A549 (cell line): ENCODE data around the gene NFE2L2. TPM values are rescaled to one million over a fixed set of nuclear protein-coding genes. Genes with fewer than 3 reads are reported as not detected.

Experiments used
- ATAC-seq, 2 experiments: fragments of 200-7000 bp in 1 of 2; fragments of >200 bp in 1 of 2; cut with Nextera tagmentation in 1 of 2; cut with Tn5 transposase in 1 of 2; 3 replicates each; pipeline versions ENCODE4 v1.8.0 to v1.9.1; 2018 to 2020; ENCODE audit warnings: mild to moderate bottlenecking in 1 of 2, moderate library complexity in 1 of 2
- CTCF ChIA-PET: fragments of 300-600 bp; sonication (Branson Sonifier 250); formaldehyde crosslinking; extraction: SDS; loops from one replicate; lab custom pipeline; 2021; ENCODE audit warnings: antibody characterized with exemption, inconsistent platforms; lab: Yijun Ruan, JAX
- POLR2A ChIA-PET: fragments of 350-600 bp; formaldehyde crosslinking; extraction: SDS; loops from one replicate; lab custom pipeline; 2021; ENCODE audit warnings: antibody characterized with exemption, inconsistent platforms; lab: Yijun Ruan, JAX
- DNase-seq, 2 experiments: peaks; one replicate each; pipeline versions ENCODE4 v3.0.0 to v3.0.0-alpha.2; 2011 to 2016; ENCODE audit warnings: low read depth in 1 of 2, low spot score in 1 of 2
- FAIRE-seq: peaks from 2 replicates; lab custom pipeline; 2011; peaks lifted over from hg19 to GRCh38; lab: Jason Lieb, UNC
- H3K27ac ChIP-seq, 2 experiments: fragments of >200 bp; sonication (Bioruptor Twin); formaldehyde crosslinking; 3 replicates each; pipeline ENCODE4 v1.5.1; 2016 to 2017
- H3K4me1 ChIP-seq: fragments of >200 bp; sonication (Bioruptor Twin); formaldehyde crosslinking; 3 replicates; pipeline ENCODE4 v1.6.1; 2016
- H3K4me2 ChIP-seq: fragments of >200 bp; sonication (Bioruptor Twin); formaldehyde crosslinking; 3 replicates; pipeline ENCODE4 v1.6.1; 2016
- H3K4me3 ChIP-seq: fragments of >200 bp; sonication (Bioruptor Twin); formaldehyde crosslinking; 3 replicates; pipeline ENCODE4 v1.5.1; 2016
- H3K9me3 ChIP-seq: fragments of >200 bp; sonication (Bioruptor Twin); formaldehyde crosslinking; 3 replicates; pipeline ENCODE4 v1.6.1; 2016
- ATOH8 ChIP-seq: fragments of 250-450 bp; sonication (Bioruptor Pico); IDR thresholded peaks from 2 replicates; pipeline ENCODE4 v1.5.0; 2020; ENCODE audit warnings: low read depth, mild to moderate bottlenecking, moderate library complexity
- CHD4 ChIP-seq: fragments of 200-600 bp; sonication (generic); IDR thresholded peaks from 2 replicates; pipeline ENCODE4 v1.6.1; 2016; ENCODE audit warnings: antibody characterized with exemption, mild to moderate bottlenecking, borderline replicate concordance
- E2F6 ChIP-seq: IDR thresholded peaks from 2 replicates; pipeline ENCODE4 v1.6.1; 2012; ENCODE audit warnings: low read depth, borderline replicate concordance
- FOSB ChIP-seq: fragments of 250-450 bp; sonication (Bioruptor Pico); IDR thresholded peaks from 2 replicates; pipeline ENCODE4 v1.5.0; 2020; ENCODE audit warnings: mild to moderate bottlenecking, moderate library complexity
- FOSL2 ChIP-seq, 2 experiments: fragments of 450-650 bp in 1 of 2; fragments of >200 bp in 1 of 2; sonication (Bioruptor Twin) in 1 of 2; formaldehyde crosslinking; IDR thresholded peaks; 2 replicates each; pipeline versions ENCODE4 v1.5.0 to v1.6.1; 2016 to 2020; ENCODE audit warnings: mild to moderate bottlenecking in 1 of 2, moderate library complexity in 1 of 2
- HEYL ChIP-seq: fragments of 250-450 bp; sonication (Bioruptor Pico); IDR thresholded peaks from 2 replicates; pipeline ENCODE4 v1.8.0; 2021; ENCODE audit warnings: mild to moderate bottlenecking, moderate library complexity
- HMGXB4 ChIP-seq: fragments of 250-450 bp; sonication (Bioruptor Pico); IDR thresholded peaks from 2 replicates; pipeline ENCODE4 v1.5.0; 2021; ENCODE audit warnings: mild to moderate bottlenecking, moderate library complexity, borderline replicate concordance
- HOXA7 ChIP-seq: fragments of 250-450 bp; sonication (Bioruptor Pico); IDR thresholded peaks from 2 replicates; pipeline ENCODE4 v1.5.0; 2020; ENCODE audit warnings: mild to moderate bottlenecking, moderate library complexity
- HOXB13 ChIP-seq: fragments of 250-450 bp; sonication (Bioruptor Pico); IDR thresholded peaks from 2 replicates; pipeline ENCODE4 v1.5.0; 2020; ENCODE audit warnings: low read depth, mild to moderate bottlenecking, moderate library complexity
- JUN ChIP-seq, 2 experiments: fragments of >200 bp; sonication (Bioruptor Twin); formaldehyde crosslinking; IDR thresholded peaks; 2 replicates in 1 of 2; 3 replicates in 1 of 2; pipeline ENCODE4 v1.6.1; 2016 to 2017
- JUNB ChIP-seq: fragments of >200 bp; sonication (Bioruptor Twin); formaldehyde crosslinking; IDR thresholded peaks from 2 replicates; pipeline ENCODE4 v1.6.1; 2016
- NFE2L2 ChIP-seq: fragments of 150-350 bp; conservative IDR thresholded peaks from 2 replicates; pipeline ENCODE4 v1.6.1; 2014; ENCODE audit warnings: low read length
- NPAS2 ChIP-seq: fragments of 250-450 bp; sonication (Bioruptor Pico); IDR thresholded peaks from 2 replicates; pipeline ENCODE4 v1.8.0; 2022; ENCODE audit warnings: mild to moderate bottlenecking, moderate library complexity, borderline replicate concordance
- PHF8 ChIP-seq: fragments of 200-600 bp; sonication (generic); IDR thresholded peaks from 2 replicates; pipeline ENCODE4 v1.6.1; 2016; ENCODE audit warnings: low read depth, mild to moderate bottlenecking, antibody characterized with exemption, moderate library complexity, borderline replicate concordance
- POLR2AphosphoS2 ChIP-seq: conservative IDR thresholded peaks from 2 replicates; pipeline ENCODE4 v1.6.1; 2012; ENCODE audit warnings: low read length, improper control_type of control experiment, inconsistent platforms
- RARB ChIP-seq: fragments of 250-450 bp; sonication (Bioruptor Pico); IDR thresholded peaks from 2 replicates; pipeline ENCODE4 v1.8.0; 2021; ENCODE audit warnings: mild to moderate bottlenecking, moderate library complexity
- RCOR1 ChIP-seq: fragments of 150-350 bp; IDR thresholded peaks from 2 replicates; pipeline ENCODE4 v1.6.1; 2014; ENCODE audit warnings: antibody characterized with exemption, low read length, low read depth
- REST ChIP-seq: fragments of 200-600 bp; sonication (generic); IDR thresholded peaks from 2 replicates; pipeline ENCODE4 v1.6.1; 2016; ENCODE audit warnings: antibody characterized with exemption, mild to moderate bottlenecking, moderate library complexity
- RFX5 ChIP-seq: fragments of 450-650 bp; IDR thresholded peaks from 2 replicates; pipeline ENCODE4 v1.7.1; 2014; ENCODE audit warnings: antibody characterized with exemption, mild to moderate bottlenecking, moderate library complexity
- RNF2 ChIP-seq: fragments of 200-600 bp; sonication (generic); IDR thresholded peaks from 2 replicates; pipeline ENCODE4 v1.6.1; 2016; ENCODE audit warnings: low read depth, mild to moderate bottlenecking, antibody characterized with exemption, moderate library complexity, borderline replicate concordance
- TP53 ChIP-seq: fragments of 250-450 bp; sonication (Bioruptor Pico); IDR thresholded peaks from 2 replicates; pipeline ENCODE4 v1.5.0; 2021; ENCODE audit warnings: mild to moderate bottlenecking, moderate library complexity
- USF2 ChIP-seq: fragments of 450-650 bp; IDR thresholded peaks from 2 replicates; pipeline ENCODE4 v1.6.1; 2014; ENCODE audit warnings: antibody characterized with exemption
- ZC3H11A ChIP-seq: fragments of 450-650 bp; IDR thresholded peaks from 2 replicates; pipeline ENCODE4 v1.6.1; 2014; ENCODE audit warnings: antibody characterized with exemption, mild to moderate bottlenecking
- ZFP36 ChIP-seq: fragments of 450-650 bp; IDR thresholded peaks from 2 replicates; pipeline ENCODE4 v1.6.1; 2014; ENCODE audit warnings: borderline replicate concordance; ENCODE audit not compliant: partially characterized antibody
- ZSCAN20 ChIP-seq: fragments of 250-450 bp; sonication (Bioruptor Pico); IDR thresholded peaks from 2 replicates; pipeline ENCODE4 v1.8.0; 2022; ENCODE audit warnings: mild to moderate bottlenecking, moderate library complexity
- WGBS: methylation state at CpG from one replicate; pipeline ENCODE4 v1.1.6; 2017; ENCODE audit errors: missing lambda C conversion rate; 5-methylcytosine and 5-hydroxymethylcytosine counted together
- polyA plus RNA-seq, 4 experiments: library from polyadenylated mRNA; depleted of rRNA in 3 of 4; stranded (reverse); fragments of >200 nt; fragmentation: RNase III in 1 of 4; extraction: RNeasy Plus Mini Kit Qiagen cat#74134 plus additional on column Dnase treatment in 1 of 4; gene quantifications; 2 replicates in 3 of 4; 3 replicates in 1 of 4; pipeline ENCODE4 v1.2.3, GENCODE V29; 2011 to 2017

Gene NFE2L2
- polyA plus RNA-seq, 2 of the 4 experiments (the other 2 are of a cell fraction): 65.8 to 146 TPM

- peak overlapping the region; percentile 97 for H3K4me2 ChIP-seq
- CTCF ChIA-PET: no interaction called here
- H3K4me1 ChIP-seq: peaks cover 57% of the 10 kb centered on the region
- peak overlapping the region; percentile 73 to 76 for H3K27ac ChIP-seq
- TF ChIP-seq HOXB13 (CRISPR knock-in tag) (no peak), USF2 (no peak), ZC3H11A (no peak), E2F6 (no peak), ATOH8 (CRISPR knock-in tag) (no peak), RFX5 (no peak), REST (no peak)
- DNase-seq (peak in 1 of 2 experiments; percentile 53), FAIRE-seq (no peak), ATAC-seq (peak in 1 of 2 experiments; percentile 67; a peak in 3 of 6 replicates)
- 16% methylated on average over 4 of the region's 4 CpGs for WGBS
- POLR2A ChIA-PET: no interaction called here
- H3K4me3 ChIP-seq: peak overlapping the region; percentile 27; the same call in 2 of the 3 replicates
- no peaks in the 10 kb centered on the region for H3K9me3 ChIP-seq
Observed at GRCh38 chr2:177275743-177276055, 11.2 kb upstream of the NFE2L2 start.

GRCh38 chr2:177275040-177275742 lies 10.7 kb upstream of the NFE2L2 start:
- CTCF ChIA-PET: interaction anchor here (1.4 to 3.2 kb wide), 2 partner anchors 9 to 11 kb away, joined by 4 to 32 read pairs; partner anchors contain the start of gene NFE2L2
- H3K27ac ChIP-seq: peak overlapping the region; percentile 73 to 76
- DNase-seq (peak in 1 of 2 experiments; percentile 76), ATAC-seq (peak; percentile 60 to 63; a peak in 4 of 6 replicates), FAIRE-seq (no peak)
- POLR2A ChIA-PET: interaction anchor here (2.8 kb wide), 1 partner anchor 10 kb away, joined by 16 read pairs; the partner anchor contains the start of gene NFE2L2
- H3K9me3 ChIP-seq: no peaks in the 10 kb centered on the region
- peaks cover 61% of the 10 kb centered on the region for H3K4me1 ChIP-seq
- WGBS: 6% methylated on average over 5 of the region's 5 CpGs
- peak overlapping the region; percentile 27; the same call in 2 of the 3 replicates for H3K4me3 ChIP-seq
- peak overlapping the region; percentile 97 for H3K4me2 ChIP-seq
- TF ChIP-seq HEYL (CRISPR knock-in tag) (no peak), RARB (CRISPR knock-in tag) (no peak), PHF8 (no peak), NPAS2 (CRISPR knock-in tag) (no peak), E2F6 (no peak), ZFP36 (no peak), POLR2AphosphoS2 (no peak), ATOH8 (CRISPR knock-in tag) (no peak), TP53 (CRISPR knock-in tag) (no peak), HMGXB4 (CRISPR knock-in tag) (no peak), RNF2 (no peak), RCOR1 (no peak), JUNB (peak; percentile 61; the same call in 1 of the 2 replicates), FOSB (CRISPR knock-in tag) (no peak), ZSCAN20 (CRISPR knock-in tag) (no peak), HOXA7 (CRISPR knock-in tag) (no peak), FOSL2 (IDR thresholded peaks at IDR 0.05) (no peak), FOSL2 (CRISPR knock-in tag; IDR thresholded peaks at IDR 0.05) (peak; percentile 79), CHD4 (no peak), NFE2L2 (no peak), JUN (IDR thresholded peaks at IDR 0.05) (peak; percentile 38 to 73; a peak in 2 of 5 replicates), RFX5 (no peak)
